NCI-H1694 (cell line): ENCODE results near the gene PCNX3.
A peak's percentile ranks its signal among the peaks of the same experiment; 100 is the strongest.
"Not testable (repeated sequence)": the region's sequence is repeated elsewhere in the genome, so short reads cannot be mapped to it uniquely, and the experiment has no call there.

Source experiments
- DNase-seq: peaks from one replicate; lab custom pipeline; 2025; lab: John Stamatoyannopoulos, UW

Gene PCNX3

DNA sequence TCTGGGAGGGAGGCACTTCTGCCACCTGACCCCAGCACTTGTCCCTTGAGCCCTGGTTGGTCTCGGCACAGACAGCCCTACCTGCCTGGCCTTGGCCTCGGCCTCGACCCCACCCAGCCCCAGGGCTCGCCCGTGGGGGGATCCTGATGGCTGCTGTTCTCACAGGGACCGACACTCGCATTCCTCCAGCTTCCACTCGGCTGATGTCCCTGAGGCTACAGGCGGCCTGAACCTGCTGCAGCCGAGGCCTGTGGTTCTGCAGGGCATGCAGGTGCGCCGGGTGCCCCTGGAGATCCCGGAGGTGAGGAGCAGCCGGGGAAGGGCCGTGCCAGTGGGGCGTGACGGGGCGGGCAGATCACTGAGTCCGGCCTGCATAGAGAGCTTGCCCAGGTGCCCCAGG lies 5.1 kb downstream of the PCNX3 start:
- no peak for DNase-seq

DNA sequence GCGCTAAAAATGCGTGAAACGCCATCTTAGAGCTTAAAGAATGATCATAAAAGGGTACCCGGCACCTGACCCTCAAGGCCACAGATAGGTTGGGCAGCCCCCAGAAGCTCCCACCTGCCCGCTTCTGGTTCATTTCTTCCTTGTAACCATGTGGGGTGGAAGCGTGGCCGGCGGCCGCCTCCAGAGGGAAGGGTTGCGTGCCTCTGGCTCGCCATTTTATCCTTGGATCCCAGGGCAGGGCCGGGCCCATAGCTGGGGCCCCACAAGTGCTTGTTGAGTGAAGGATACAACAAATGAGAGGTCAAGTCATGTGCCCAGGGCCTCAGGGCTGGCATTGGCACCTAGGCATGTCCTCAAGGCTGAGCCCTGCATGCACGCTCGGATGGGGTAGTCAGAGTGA lies 5.9 kb downstream of the PCNX3 start:
- no peak for DNase-seq

DNA sequence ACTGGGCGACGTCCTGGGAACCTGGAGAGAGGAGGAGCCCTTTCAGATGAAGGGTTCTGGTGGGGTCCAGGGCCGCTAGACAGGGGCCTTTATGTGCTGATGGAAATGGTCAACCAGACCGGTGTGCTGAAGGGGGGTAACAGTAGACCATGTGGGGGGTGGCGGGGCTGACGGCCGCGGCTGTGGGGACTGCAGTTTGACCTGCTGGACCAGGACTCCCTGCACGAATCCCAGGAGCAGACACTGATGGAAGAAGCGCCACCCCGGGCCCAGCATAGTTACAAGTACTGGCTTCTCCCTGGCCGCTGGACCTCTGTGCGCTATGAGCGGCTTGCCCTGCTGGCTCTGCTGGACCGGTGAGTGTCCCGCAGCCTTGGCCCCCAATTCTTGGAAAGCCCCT lies 6.4 kb downstream of the PCNX3 start:
- DNase-seq = no peak

DNA sequence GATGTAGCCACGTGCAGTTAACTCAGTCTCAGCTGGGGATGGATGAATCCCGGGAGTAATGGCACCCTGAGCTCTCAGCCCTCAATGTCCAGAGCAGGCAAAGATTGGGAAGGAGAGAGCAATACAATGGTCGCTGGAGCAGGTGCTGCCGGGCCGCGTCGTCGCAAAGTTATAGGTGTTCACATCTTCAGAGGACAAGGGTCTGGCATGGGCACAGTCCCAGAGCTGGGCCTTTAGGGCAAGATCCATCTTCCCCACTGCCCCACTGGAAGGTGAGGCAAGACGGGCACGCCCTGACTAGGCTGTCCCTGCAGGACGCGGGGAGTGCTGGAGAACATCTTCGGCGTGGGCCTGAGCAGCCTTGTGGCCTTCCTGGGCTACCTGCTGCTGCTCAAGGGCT lies 7.6 kb downstream of the PCNX3 start:
- no peak for DNase-seq

DNA sequence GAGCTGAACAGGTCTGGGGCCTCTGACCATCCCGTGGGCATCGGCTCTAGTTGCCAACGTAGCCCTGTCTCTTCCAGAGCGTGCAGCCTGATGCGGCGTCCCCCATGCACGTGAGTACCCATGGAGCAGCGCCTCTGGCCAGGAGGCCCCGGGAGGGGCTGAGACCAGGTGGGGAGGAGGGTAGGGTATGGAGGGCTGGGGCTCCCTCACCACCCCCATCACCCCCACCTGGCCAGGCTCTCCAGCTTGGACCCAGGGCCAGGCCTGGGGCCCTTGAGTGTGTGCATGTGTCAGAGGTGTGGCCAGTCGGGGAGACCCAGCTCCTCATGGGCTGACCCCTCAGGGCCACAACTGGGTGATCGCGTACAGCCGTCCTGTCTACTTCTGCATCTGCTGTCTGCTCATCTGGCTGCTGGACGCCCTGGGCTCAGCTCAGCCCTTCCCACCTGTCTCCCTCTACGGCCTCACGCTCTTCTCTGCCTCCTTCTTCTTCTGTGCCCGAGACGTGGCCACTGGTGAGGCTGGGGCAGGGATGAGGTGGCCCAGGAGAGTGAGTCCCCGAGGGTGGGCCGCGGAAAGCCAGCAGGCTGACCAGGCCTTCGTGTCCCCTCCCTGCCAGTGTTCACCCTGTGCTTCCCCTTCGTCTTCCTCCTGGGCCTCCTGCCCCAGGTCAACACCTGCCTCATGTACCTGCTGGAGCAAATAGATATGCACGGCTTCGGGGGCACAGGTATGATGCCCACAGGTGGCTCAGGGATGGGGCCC lies 8.5 kb downstream of the PCNX3 start:
- no peak for DNase-seq

DNA sequence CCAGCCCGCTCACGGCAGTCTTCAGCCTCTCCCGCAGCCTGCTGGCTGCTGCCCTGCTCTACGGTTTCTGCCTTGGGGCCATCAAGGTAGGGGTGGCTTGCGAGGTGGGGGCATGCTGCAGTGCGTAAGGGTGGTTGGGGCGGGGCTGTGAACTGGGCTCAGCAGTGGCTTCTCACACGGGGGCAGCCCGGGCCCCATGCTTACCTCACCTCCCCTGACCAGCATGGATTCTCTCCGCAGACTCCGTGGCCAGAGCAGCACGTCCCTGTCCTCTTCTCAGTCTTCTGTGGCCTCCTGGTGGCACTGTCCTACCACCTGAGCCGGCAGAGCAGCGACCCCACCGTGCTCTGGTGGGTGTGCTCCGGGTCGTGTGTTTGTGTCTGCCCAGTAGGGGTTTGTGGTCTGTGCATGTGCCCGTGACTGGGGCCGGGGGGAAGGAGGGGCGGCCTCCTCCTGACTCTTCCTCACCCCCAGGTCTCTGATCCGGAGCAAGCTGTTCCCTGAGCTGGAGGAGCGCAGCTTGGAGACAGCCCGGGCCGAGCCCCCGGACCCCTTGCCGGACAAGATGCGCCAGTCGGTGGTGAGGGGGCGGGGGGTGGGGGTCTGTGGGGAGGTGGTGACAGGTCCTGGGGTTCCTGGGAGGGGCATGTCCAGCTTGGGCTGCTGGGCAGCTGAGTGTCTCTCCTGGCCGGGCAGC lies 9.5 kb downstream of the PCNX3 start:
- DNase-seq = no peak

DNA sequence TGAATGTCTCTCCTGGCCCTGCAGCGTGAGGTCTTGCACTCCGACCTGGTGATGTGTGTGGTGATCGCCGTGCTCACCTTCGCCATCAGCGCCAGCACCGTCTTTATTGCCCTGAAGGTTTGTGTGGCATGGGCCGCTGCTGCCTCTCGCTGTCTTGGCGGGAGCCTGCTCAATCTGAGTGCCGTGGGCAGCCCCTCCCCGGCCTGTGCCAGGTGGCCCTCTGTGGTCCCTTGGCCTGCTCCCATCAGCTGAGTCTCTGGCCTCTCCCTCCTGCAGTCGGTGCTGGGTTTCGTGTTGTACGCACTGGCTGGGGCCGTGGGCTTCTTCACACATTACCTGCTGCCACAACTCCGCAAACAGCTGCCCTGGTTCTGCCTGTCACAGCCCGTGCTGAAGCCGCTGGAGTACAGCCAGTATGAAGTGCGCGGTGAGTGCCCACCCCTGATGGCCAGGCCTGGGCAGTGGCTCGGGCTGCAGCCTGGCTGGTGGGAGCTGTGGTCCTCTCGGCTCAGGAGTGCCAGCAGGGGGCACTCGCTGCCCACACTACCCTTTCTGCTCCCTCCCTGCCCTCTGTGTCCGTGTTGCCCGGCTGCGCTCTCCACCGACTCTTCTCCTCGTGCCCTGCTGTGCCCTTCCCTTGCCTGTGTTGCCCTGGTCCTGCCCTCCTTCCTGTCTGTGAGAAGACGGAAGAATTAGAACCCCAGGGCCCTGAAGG lies 10.2 kb downstream of the PCNX3 start:
- peak; percentile 6 for DNase-seq

DNA sequence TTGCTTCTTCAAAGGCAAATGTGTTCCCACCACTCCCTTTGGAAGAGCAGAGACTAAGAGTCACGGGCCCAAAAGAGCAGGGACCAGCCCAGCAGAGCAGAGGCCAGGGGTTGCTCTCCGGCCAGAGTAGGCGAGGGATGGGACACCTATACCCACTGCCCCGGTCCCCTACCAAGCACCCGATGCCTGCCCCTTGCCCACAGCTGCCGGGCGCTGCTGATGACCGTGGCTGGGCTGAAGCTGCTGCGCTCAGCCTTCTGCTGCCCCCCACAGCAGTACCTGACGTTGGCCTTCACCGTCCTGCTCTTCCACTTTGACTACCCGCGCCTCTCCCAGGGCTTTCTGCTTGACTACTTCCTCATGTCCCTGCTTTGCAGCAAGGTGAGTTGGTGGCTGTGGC lies 11.6 kb downstream of the PCNX3 start:
- no peak for DNase-seq

DNA sequence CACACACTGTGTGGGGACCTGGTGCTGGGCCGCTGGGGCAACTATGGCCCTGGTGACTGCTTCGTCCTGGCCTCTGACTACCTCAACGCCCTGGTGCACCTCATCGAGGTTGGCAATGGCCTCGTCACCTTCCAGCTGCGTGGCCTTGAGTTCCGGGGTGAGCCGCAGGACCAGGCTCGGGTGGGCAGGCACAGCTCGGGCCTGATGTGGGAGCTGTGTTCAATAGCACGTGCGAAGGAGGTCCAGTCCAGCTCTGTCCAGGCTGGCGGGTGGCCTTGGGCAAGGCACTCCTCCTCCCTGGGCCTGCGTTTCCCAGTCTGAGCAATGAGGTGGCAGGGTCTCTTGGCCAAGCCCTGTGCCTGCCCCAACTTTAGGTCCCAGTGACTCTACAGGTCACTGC lies 14.0 kb downstream of the PCNX3 start:
- no peak for DNase-seq

DNA sequence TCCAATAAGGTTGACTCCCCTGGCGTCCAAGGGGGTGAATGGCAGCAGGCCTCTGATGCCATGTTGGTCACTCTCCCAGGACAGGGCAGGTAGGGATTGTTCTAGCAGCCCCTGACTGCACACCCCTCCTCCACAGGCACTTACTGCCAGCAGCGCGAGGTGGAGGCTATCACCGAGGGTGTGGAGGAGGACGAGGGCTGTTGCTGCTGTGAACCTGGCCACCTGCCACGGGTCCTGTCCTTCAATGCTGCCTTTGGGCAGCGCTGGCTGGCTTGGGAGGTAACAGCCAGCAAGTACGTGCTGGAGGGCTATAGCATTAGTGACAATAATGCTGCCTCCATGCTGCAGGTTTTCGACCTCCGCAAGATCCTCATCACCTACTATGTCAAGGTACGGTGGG lies 14.6 kb downstream of the PCNX3 start:
- no peak for DNase-seq

DNA sequence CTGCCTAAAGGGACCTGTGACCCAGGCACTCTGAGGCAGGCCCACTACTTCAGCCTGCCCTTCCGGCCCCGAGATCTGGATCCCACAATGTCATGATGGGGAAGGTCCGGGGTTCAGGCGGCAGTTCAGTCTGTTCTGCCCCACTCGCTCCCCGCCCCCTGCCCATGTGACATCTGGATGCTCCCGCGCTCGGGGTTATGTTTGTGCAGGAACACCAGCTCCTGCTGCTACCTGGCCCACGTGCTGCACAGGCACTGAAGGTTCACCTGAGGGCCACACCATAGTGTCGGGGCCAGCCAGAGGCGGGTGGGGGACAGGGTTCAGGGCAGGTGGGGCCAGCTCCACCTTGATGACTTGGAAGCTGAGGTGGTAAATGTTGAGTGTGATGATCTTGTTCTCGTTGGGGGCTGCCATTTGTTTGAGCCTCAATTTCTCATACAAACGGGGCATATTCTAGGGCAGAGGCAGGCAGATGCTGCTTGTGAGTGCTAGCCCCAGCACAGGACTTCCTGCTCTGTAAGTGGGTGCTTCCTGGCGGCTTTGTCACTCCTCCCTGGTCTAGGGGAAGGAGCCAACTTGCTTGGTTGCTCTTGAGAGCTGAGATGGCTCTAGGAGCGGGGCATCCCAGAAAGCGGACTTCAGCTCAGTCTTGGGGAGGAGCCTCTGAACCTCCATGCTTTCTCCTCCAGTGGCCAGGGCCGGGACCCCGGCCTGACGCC lies 18.0 kb downstream of the PCNX3 start:
- no peak for DNase-seq

DNA sequence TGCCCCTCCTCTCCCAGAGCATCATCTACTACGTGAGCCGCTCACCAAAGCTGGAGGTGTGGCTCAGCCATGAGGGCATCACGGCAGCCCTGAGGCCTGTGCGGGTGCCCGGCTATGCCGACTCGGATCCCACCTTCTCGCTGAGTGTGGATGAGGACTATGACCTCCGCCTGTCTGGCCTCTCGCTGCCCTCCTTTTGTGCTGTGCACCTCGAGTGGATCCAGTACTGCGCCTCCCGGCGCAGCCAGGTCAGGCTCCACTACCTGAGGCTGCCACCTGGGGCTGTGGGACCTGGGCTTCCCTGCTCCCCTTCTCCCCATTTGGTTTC lies 18.5 kb downstream of the PCNX3 start:
- DNase-seq = no peak

DNA sequence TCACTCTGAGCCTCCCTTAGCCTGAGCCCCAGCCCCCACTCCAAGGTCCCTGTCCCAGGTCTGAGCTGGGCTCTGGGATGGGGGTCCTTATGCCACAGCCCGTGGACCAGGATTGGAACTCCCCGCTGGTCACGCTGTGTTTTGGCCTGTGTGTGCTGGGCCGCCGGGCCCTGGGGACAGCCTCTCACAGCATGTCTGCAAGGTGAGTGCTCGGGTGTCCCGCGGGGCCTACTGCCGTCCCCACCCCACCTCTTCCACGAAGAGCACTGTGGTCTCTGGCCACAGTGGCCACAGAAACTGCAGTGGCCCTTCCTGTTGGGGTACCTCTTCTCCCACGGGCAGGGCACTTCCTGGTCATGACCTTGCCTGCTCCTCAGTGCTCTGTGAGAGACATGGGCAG lies 18.9 kb downstream of the PCNX3 start:
- no peak for DNase-seq

DNA sequence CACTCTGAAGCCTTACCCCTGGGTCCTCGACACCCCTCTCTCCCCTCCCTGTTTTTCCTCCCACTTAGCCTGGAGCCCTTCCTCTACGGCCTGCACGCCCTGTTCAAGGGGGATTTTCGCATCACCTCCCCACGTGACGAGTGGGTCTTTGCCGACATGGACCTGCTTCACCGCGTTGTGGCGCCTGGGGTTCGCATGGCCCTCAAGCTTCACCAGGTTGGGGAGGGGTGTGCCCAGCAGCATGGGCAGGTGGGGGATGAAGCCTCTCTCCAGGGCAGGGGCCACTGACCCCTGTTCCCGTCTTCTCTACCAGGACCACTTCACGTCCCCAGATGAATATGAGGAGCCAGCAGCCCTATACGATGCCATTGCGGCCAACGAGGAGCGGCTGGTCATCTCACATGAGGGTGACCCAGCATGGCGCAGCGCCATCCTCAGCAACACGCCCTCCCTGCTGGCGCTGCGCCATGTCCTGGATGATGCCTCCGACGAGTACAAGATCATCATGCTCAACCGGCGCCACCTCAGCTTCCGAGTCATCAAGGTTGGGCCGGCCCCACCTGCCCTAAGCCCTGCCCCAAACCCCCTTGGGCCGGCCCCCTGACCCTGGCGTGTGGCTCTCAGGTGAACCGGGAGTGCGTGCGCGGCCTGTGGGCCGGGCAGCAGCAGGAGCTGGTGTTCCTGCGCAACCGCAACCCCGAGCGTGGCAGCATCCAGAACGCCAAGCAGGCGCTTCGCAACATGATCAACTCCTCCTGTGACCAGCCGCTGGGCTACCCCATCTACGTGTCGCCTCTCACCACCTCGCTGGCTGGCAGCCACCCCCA lies 19.5 kb downstream of the PCNX3 start:
- no peak for DNase-seq

DNA sequence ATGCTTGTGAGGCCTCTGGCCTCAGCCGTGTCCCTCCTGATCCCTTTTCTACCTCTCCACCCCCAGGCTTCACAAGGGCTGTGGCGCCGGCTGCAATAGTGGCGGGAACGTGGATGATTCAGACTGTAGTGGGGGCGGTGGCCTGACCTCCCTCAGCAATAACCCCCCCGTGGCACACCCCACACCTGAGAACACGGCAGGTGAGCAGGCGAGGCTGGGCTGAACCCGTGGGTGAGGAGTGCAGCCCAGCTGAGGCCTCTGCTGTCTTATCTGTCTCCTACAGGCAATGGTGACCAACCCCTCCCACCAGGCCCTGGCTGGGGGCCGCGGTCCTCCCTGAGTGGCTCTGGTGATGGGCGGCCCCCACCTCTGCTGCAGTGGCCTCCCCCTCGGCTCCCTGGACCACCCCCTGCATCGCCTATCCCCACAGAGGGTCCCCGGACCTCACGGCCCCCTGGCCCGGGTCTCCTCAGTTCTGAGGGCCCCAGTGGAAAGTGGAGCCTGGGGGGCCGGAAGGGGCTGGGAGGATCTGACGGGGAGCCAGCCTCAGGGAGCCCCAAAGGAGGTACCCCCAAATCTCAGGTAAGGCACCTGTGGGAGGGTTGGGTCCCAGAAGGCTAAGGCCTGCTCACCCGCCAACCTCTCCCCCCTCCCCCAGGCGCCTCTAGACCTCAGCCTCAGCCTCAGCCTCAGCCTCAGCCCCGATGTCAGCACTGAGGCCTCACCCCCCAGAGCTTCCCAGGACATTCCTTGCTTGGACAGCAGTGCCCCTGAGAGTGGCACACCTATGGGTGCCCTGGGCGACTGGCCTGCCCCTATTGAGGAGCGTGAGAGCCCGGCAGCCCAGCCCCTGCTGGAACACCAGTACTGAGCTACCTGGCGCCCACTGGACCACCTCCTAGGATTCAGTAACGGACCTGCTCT lies 20.8 kb downstream of the PCNX3 start:
- DNase-seq = no peak

DNA sequence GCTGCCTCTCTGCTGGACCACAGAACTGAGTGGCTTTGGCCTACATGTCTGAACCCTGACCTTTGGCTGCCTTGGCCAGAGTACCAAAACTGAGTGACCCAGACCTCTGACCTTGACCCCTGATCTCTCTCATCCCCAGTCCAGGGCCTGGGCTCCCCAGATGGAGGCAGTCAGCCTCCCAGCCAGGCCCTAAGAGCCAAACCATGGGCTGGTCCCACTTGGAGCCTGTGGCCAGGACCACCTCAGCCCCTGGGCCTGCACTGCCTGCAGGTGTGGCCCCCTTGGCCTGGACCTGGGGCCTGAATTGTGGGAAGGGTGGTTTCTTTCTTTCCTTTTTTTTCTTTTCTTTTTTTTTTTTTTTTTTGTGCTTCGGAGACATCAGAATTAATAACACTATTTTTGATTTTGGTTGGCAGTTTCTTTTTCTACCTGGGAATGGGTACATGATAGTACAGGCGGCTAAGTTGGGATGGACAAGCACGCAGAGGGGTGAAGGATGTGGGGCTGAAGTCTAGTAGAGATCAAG lies 21.5 kb downstream of the PCNX3 start:
- DNase-seq = no peak

DNA sequence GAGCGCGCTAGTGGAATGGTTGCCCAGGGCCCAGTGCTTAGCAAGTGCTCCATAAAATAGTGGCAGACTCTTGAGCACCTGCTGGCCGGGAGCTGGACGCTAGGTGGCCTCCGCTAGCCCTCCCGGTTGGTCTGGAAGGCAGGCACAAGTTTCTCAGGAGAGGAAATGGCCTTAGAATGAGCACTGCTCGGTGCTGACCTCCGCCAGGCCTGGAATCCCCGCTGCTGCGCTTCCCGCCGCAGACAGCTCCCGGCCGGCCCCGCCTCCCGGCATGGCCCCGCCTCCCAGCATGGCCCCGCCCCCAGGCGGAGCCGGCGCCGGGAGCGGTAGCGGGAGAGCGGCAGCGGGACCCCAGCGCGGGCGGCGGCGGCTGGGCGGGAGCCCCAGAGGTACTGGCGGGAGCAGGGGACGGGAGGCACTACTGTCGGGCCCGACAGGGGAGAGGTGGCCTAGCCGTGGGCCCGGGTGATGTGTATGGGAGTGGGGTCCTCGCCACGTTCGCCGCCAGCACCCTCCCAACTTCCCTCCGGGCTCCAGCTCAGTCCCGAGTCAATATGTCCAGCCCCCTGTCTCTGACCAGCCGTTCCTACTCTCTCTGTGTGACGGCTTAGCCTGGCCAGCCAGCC lies 22.3 kb downstream of the PCNX3 start, which contains the start of gene SIPA1:
Gene SIPA1, plus strand, starts transcription at position 308 of the 626 bp plus-strand sequence. CDS start 2,821 bp downstream, outside the sequence.
- DNase-seq = no peak

DNA sequence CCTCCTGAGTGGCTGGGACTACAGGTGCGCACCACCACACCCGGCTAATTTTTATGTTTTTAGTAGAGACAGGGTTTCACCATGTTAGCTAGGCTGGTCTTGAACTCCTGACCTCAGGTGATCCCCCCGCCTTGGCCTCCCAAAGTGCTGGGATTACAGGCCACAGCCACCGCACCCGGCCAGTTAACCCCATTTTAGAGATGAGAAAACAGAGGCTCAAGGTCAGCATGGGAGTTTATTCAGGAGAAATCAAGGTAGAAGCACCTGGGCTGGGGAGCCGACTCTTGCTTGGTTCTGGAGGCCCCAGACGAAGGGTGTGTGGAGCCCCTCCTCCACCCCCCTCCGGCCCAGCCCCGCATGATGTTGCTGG lies 23.6 kb downstream of the PCNX3 start:
- not testable (repeated sequence) for DNase-seq

DNA sequence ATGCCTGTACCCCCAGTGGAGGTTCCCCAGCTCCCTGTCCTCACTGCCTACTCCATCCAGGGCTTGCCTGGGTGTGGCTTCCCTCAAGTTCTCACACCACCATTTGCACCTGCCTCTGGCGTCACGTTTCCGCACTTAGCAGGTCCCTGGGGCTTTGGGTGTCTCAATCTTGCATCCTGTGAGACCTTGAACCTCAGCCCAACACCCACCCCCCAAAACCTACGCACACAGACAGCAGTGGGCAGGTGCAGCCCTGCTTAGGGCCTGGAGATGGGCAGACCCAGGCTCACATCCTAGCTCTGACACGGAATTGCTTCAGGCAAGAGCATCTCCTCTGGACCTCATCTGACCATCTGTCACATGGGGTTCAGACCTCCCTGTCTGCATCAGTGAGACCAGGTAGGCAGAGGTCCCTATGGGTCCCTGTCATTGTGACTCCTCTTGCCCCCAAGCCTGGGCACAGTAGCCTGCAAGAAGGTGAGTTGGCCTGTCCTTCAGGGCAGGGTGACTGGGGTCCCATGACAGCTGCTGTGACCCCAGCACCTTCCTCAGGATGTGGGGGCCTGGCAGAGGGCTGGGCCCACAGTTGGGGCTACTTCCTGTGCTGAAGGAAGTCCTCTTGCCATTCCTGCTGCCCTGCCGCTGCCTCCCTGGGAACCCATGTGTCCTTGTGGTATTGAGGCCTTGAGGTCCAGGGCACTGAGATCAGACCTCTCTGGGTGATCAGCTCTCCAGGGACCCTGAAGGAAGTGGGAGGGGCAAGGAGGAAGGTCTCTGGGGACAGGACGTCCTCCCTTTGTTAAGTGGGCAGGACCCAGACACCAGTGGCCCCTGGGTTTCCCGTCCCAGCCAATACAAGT lies 24.3 kb downstream of the PCNX3 start:
- DNase-seq = no peak
